ENCODE results near the gene SNX27.

SNX27 gene

DNA sequence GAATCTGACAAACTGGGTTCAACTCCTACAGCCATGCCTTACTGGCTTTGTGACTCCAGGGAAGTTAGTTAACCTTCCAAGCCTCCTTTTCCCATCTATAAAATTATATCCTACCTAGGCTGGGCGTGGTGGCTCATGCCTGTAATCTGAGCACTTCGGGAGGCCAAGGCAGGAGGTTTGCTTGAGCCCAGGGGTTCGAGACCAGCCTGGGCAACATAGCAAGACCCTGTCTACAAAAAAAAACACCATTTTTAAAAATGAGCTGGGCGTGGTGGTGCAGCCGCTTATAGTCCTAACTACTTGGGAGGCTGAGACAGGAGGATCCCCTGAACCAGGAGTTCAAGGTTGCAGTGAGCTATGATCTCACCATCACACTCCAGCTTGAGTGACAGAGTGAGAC is 89.7 kb downstream of the SNX27 start:
- no peaks in the 10 kb centered on the region for H3K27me3 ChIP-seq (ENCODE audit: control insufficient read depth, insufficient read depth, low read length)
- no peak overlapping the region for H3K4me3 ChIP-seq (ENCODE audit: low read length)
- H3K9me3 ChIP-seq (ENCODE audit: control insufficient read depth, insufficient read depth, low read length) = no peaks in the 10 kb centered on the region
- peaks cover 3% of the 10 kb centered on the region; the same call in 1 of the 2 replicates for H3K36me3 ChIP-seq (ENCODE audit: control insufficient read depth, insufficient read depth, low read length)
- no peak overlapping the region for H3K27ac ChIP-seq (ENCODE audit: low read length)
- WGBS (ENCODE audit: insufficient coverage, insufficient read length) = no CpG with 5 or more reads among the region's 5 CpGs
- H3K4me1 ChIP-seq (ENCODE audit: control insufficient read depth, insufficient read depth, low read length) = no peaks in the 10 kb centered on the region
- no peak for DNase-seq (ENCODE audit: low read depth, low spot score)

DNA sequence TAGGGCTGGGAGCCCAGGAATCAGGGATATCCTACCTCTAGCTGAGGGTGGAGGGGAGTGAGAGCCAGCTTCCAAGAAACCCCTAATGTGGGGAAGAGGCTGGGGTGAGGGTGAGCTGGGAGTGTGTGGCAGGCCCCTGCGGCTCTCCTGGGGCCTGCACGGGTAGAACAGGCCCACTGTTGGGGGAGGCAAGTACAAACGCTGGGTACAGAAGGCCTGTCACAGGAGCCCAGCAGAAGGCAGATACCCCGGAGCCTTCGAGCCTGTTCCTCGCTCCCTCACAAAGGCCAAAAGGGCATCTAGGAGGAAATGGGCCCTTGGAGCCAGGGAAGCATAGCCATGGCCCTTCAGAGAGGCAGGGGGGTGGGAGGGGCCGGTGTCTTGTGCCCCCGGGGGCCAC is 91.1 kb downstream of the SNX27 start:
- H3K27ac ChIP-seq (ENCODE audit: low read length) = no peak overlapping the region
- DNase-seq (ENCODE audit: low read depth, low spot score) = no peak
- peaks cover 3% of the 10 kb centered on the region; the same call in 1 of the 2 replicates for H3K36me3 ChIP-seq (ENCODE audit: control insufficient read depth, insufficient read depth, low read length)
- no peaks in the 10 kb centered on the region for H3K4me1 ChIP-seq (ENCODE audit: control insufficient read depth, insufficient read depth, low read length)
- no peaks in the 10 kb centered on the region for H3K27me3 ChIP-seq (ENCODE audit: control insufficient read depth, insufficient read depth, low read length)
- H3K9me3 ChIP-seq (ENCODE audit: control insufficient read depth, insufficient read depth, low read length) = no peaks in the 10 kb centered on the region
- WGBS (ENCODE audit: insufficient coverage, insufficient read length) = no CpG with 5 or more reads among the region's 8 CpGs
- H3K4me3 ChIP-seq (ENCODE audit: low read length) = no peak overlapping the region

DNA sequence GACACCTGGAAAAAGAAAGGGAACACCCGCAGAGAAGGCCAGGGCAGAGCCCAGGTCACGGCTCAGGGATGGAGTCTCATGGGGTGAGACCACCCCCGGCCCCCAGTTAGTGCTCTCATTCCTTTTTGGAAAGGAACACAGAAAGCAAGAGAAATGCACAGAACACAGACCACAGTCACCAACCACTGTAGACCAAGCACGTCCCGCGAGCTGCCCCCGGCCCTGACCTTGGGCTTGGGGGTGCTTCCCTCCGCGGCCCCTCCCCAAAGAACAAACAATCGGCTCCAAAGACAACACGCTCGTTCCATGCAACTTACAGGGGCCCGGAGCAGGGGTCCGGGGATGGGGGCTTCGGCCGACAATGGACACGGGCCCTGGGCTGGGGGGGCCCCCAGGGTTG is 92.0 kb downstream of the SNX27 start:
- DNase-seq (ENCODE audit: low read depth, low spot score) = no peak
- Histone ChIP-seq H3K27ac (ENCODE audit: low read length) (no peak overlapping the region), H3K4me1 (ENCODE audit: control insufficient read depth, insufficient read depth, low read length) (no peaks in the 10 kb centered on the region), H3K4me3 (ENCODE audit: low read length) (no peak overlapping the region), H3K9me3 (ENCODE audit: control insufficient read depth, insufficient read depth, low read length) (no peaks in the 10 kb centered on the region), H3K27me3 (ENCODE audit: control insufficient read depth, insufficient read depth, low read length) (no peaks in the 10 kb centered on the region), H3K36me3 (ENCODE audit: control insufficient read depth, insufficient read depth, low read length) (peaks cover 3% of the 10 kb centered on the region; the same call in 1 of the 2 replicates)
- no CpG with 5 or more reads among the region's 17 CpGs for WGBS (ENCODE audit: insufficient coverage, insufficient read length)

DNA sequence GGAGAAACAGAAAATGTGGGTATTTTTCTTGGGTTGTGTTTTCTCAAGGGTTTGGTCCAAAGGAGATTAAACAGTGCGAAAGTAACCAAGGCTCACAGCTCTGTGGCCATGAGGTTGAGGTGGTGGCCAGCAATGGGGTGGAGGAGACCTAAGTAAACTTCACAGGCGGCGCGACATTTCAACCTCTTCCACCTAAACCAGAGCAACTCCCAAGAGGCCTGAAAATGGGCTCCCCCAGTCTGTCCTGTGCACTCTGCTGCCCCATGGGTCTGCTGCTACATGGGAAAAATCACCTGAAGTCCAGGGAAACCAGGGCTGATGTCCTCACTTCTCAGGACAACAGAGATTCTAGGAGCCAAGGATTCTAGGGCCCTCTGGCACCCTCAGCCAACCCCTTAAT is 92.4 kb downstream of the SNX27 start:
- Histone ChIP-seq H3K27ac (ENCODE audit: low read length) (no peak overlapping the region), H3K4me1 (ENCODE audit: control insufficient read depth, insufficient read depth, low read length) (no peaks in the 10 kb centered on the region)
- WGBS (ENCODE audit: insufficient coverage, insufficient read length) = no CpG with 5 or more reads among the region's 4 CpGs

DNA sequence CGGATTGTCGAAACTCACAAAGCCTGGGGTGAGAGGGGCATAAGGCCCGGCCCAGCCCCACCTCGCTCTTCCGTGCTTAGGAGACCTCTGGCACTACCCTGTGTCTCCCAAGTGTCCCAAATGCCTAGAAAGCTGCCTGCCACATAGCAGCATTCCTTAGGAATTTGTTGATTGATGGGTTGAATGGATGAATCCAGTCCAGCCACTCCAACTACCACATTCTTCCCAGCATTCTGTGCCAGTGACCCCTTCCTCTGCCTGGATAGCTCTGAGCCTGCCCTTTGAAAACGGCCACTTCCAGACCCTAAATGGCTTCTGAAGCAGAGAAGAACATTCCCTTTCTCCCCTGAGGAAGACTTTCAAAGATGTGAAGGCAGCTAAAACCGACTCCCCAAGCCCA is 93.3 kb downstream of the SNX27 start:
- no peaks in the 10 kb centered on the region for H3K4me1 ChIP-seq (ENCODE audit: control insufficient read depth, insufficient read depth, low read length)
- no peak for DNase-seq (ENCODE audit: low read depth, low spot score)
- no peaks in the 10 kb centered on the region for H3K27me3 ChIP-seq (ENCODE audit: control insufficient read depth, insufficient read depth, low read length)
- H3K27ac ChIP-seq (ENCODE audit: low read length) = no peak overlapping the region
- no peaks in the 10 kb centered on the region for H3K36me3 ChIP-seq (ENCODE audit: control insufficient read depth, insufficient read depth, low read length)
- WGBS (ENCODE audit: insufficient coverage, insufficient read length) = no CpG with 5 or more reads among the region's 7 CpGs
- H3K4me3 ChIP-seq (ENCODE audit: low read length) = no peak overlapping the region
- no peaks in the 10 kb centered on the region for H3K9me3 ChIP-seq (ENCODE audit: control insufficient read depth, insufficient read depth, low read length)

More for the DNA sequence above, 92.4 kb downstream of the SNX27 start:
- Histone ChIP-seq H3K27me3 (ENCODE audit: control insufficient read depth, insufficient read depth, low read length) (no peaks in the 10 kb centered on the region), H3K4me3 (ENCODE audit: low read length) (no peak overlapping the region), H3K36me3 (ENCODE audit: control insufficient read depth, insufficient read depth, low read length) (peaks cover 2% of the 10 kb centered on the region; the same call in 1 of the 2 replicates), H3K9me3 (ENCODE audit: control insufficient read depth, insufficient read depth, low read length) (no peaks in the 10 kb centered on the region)
- no peak for DNase-seq (ENCODE audit: low read depth, low spot score)

DNA sequence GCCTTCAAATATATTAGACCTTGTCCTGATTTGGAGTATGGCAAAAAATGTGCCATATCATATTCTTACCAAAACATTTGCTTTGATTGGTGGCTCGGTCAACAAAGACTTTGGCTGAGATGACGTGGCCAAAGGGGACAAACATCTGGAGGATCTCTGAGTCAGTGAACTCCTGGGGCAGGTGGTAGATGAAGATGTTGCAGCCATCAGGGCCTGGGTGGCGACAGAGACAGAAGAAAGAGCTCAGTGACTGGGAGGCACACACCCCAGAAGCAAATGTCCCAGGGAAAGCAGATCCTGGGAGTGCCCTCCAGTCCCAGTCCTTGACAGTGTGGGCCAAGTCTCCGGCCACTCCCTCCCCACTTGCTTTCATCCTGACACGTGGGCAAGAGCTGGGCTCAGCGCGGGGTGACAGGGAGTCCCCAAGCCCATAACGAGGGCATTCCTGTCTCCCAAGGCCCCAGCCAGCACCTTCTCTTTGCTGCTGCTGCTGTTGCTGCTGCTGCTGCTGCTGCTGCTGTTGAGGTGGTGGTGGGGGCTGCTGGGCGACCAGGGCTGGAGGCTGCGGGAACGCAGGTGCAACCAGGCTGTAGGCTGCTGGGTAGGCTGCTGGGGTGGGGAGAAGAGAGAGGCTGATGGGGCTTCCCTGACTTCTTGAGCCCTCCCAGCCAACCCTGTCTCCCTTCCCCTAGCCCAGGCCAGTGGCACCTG is 94.1 kb downstream of the SNX27 start:
- Histone ChIP-seq H3K4me3 (ENCODE audit: low read length) (no peak overlapping the region), H3K4me1 (ENCODE audit: control insufficient read depth, insufficient read depth, low read length) (no peaks in the 10 kb centered on the region), H3K27ac (ENCODE audit: low read length) (no peak overlapping the region), H3K36me3 (ENCODE audit: control insufficient read depth, insufficient read depth, low read length) (no peaks in the 10 kb centered on the region), H3K9me3 (ENCODE audit: control insufficient read depth, insufficient read depth, low read length) (no peaks in the 10 kb centered on the region), H3K27me3 (ENCODE audit: control insufficient read depth, insufficient read depth, low read length) (no peaks in the 10 kb centered on the region)
- no CpG with 5 or more reads among the region's 11 CpGs for WGBS (ENCODE audit: insufficient coverage, insufficient read length)
- no peak for DNase-seq (ENCODE audit: low read depth, low spot score)

DNA sequence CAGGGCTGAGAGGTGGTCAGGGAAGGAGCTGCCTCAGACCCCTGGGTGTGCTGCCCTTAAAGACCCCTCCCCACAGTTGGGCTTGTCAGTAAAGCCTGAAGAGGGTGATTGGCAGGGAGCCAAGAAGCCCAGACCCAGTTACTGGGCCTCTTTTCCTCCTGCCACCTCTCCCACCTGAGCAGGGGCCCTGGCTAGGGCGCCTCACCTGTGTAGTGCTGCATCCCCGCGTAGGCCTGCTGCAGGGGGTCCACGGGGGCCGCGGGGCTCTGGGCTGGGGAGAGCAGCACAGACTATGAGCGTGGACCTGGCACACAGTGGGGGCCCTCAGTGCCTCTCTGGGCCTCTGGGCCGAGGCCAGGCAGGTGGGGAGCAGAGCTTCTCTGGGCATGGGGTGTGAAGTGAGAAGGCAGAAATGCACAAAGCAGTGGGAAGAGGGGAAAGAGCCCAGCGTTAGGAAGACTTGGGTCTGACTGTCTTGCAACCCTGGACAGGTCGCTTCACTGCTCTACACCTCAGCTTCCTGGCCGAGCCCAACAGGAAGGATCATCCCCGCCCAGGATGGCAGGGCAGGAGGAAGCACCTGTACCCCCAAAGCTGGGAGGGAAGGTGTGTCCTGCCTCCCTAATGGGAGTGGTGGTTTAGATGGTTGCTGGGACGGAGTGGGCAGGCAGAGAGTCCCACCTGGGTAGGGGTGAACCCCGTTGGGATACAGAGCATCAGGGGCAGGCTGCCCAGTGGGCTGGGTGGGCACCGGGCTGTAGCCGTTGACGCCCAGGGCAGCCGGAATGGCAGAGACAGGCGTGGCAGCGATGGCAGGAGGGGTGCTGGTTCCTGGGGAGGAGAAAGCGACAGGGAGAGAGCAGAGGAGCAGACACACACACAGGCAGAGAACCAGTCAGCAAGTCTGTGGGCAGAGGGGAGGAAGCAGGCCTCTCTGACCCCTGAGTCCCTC is 94.9 kb downstream of the SNX27 start:
- no peak for DNase-seq (ENCODE audit: low read depth, low spot score)
- no peaks in the 10 kb centered on the region for H3K27me3 ChIP-seq (ENCODE audit: control insufficient read depth, insufficient read depth, low read length)
- H3K9me3 ChIP-seq (ENCODE audit: control insufficient read depth, insufficient read depth, low read length) = no peaks in the 10 kb centered on the region
- WGBS (ENCODE audit: insufficient coverage, insufficient read length) = no CpG with 5 or more reads among the region's 21 CpGs
- no peaks in the 10 kb centered on the region for H3K4me1 ChIP-seq (ENCODE audit: control insufficient read depth, insufficient read depth, low read length)
- H3K4me3 ChIP-seq (ENCODE audit: low read length) = no peak overlapping the region
- no peaks in the 10 kb centered on the region for H3K36me3 ChIP-seq (ENCODE audit: control insufficient read depth, insufficient read depth, low read length)
- H3K27ac ChIP-seq (ENCODE audit: low read length) = no peak overlapping the region

DNA sequence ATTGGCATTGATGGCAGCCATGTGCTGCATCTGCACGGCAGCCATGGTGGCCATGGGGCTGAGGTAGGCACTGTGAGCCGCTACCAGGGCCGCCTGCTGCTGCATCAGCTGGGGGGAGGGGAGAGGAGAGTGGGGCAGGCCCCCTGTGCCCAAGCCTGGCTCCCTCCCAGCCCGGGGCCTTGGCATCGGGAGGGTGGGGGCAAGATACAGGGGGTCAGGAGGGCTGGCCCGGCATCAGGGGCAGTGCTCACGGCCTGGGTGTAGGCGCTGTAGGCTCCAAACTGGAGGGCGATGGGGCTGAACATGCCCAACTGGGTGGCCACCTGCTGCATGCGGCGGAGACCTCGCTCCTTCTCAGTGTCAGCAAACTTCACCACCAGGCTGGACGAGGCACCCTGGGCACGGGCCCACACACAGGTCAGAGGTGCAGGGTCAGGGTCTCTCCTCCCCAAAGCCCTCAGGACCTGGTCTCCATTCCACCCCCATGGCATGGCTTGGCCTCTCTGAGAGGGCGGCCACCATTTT is 95.8 kb downstream of the SNX27 start:
- WGBS (ENCODE audit: insufficient coverage, insufficient read length) = no CpG with 5 or more reads among the region's 15 CpGs
- Histone ChIP-seq H3K27me3 (ENCODE audit: control insufficient read depth, insufficient read depth, low read length) (no peaks in the 10 kb centered on the region), H3K9me3 (ENCODE audit: control insufficient read depth, insufficient read depth, low read length) (no peaks in the 10 kb centered on the region), H3K27ac (ENCODE audit: low read length) (no peak overlapping the region), H3K36me3 (ENCODE audit: control insufficient read depth, insufficient read depth, low read length) (no peaks in the 10 kb centered on the region), H3K4me3 (ENCODE audit: low read length) (no peak overlapping the region), H3K4me1 (ENCODE audit: control insufficient read depth, insufficient read depth, low read length) (no peaks in the 10 kb centered on the region)
- DNase-seq (ENCODE audit: low read depth, low spot score) = no peak

DNA sequence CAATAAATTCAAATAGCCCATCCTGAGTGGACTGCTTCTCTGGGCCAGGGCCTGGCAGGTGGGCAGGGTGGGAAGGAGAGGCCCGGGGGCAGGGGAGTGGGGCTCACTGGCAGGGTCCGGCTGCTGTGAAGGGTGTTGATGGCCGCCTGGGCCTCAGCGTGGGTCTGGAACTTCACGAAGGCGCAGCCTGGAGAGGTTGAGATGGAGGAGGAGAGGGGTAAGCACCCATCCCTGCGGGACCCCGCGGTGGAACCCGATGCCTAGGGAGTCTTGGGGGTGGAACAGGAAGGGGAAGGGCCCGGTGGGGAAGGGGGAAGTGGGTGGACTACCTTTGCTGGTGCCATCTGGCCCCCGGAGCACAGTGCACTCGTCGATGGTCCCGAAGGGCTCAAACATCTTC is 97.0 kb downstream of the SNX27 start:
- Histone ChIP-seq H3K27ac (ENCODE audit: low read length) (no peak overlapping the region), H3K9me3 (ENCODE audit: control insufficient read depth, insufficient read depth, low read length) (no peaks in the 10 kb centered on the region), H3K4me3 (ENCODE audit: low read length) (no peak overlapping the region), H3K36me3 (ENCODE audit: control insufficient read depth, insufficient read depth, low read length) (no peaks in the 10 kb centered on the region), H3K4me1 (ENCODE audit: control insufficient read depth, insufficient read depth, low read length) (no peaks in the 10 kb centered on the region), H3K27me3 (ENCODE audit: control insufficient read depth, insufficient read depth, low read length) (no peaks in the 10 kb centered on the region)
- DNase-seq (ENCODE audit: low read depth, low spot score) = no peak
- WGBS (ENCODE audit: insufficient coverage, insufficient read length) = no CpG with 5 or more reads among the region's 15 CpGs

DNA sequence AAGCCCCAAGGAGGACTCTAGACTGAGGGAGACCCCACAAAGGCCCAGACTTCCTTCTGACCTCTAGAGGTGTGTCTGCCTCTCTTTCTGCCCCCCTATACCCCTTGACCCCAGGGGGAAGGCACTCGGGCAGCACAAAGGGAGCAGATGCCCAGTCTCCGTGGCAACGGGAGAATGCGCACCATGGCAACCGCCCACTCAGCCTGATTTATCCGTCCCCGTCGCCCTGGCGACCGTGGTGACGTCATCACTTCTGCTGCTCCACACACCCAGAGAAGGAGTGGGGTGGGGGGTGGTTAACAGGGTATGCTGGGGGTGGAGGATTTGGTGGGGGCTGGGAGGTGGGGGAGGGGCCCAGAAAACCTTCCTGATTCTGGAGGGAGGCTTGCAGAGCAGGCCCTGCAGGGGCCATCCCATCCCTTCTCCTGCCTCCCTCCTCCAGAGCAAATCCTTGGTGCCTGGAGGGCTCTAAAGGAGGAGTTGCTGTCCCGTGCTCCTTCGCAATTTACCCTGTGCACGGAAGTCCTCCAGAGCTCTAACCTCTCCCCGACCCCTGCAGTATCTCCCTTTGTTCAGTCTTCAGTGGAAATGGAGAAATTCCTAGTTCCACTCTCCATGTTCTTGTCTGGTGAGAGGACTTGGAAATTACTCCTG is 98.5 kb downstream of the SNX27 start:
- WGBS (ENCODE audit: insufficient coverage, insufficient read length) = no CpG with 5 or more reads among the region's 15 CpGs
- Histone ChIP-seq H3K4me1 (ENCODE audit: control insufficient read depth, insufficient read depth, low read length) (no peaks in the 10 kb centered on the region), H3K4me3 (ENCODE audit: low read length) (no peak overlapping the region), H3K27ac (ENCODE audit: low read length) (no peak overlapping the region), H3K9me3 (ENCODE audit: control insufficient read depth, insufficient read depth, low read length) (no peaks in the 10 kb centered on the region), H3K36me3 (ENCODE audit: control insufficient read depth, insufficient read depth, low read length) (no peaks in the 10 kb centered on the region), H3K27me3 (ENCODE audit: control insufficient read depth, insufficient read depth, low read length) (no peaks in the 10 kb centered on the region)
- no peak for DNase-seq (ENCODE audit: low read depth, low spot score)
